ENCODE data around the gene CDK8.

CDK8 gene

GRCh38 chr13:26236296-26236695, 17.6 kb upstream of the CDK8 start:
- Histone ChIP-seq H3K36me3 (replicated peaks; ENCODE audit: low read depth, low read length) (no peaks in the 10 kb centered on the region), H3K4me3 (ENCODE audit: low read length) (no peak overlapping the region), H3K4me2 (ENCODE audit: low read length) (no peak overlapping the region), H3K9me3 (ENCODE audit: insufficient read depth, low read length) (no peaks in the 10 kb centered on the region), H3K79me2 (ENCODE audit: low read length) (no peaks in the 10 kb centered on the region), H2AFZ (ENCODE audit: low read depth, low read length) (no peak overlapping the region), H3K27ac (ENCODE audit: low read length) (no peak overlapping the region), H3K9ac (ENCODE audit: low read length) (no peak overlapping the region), H4K20me1 (ENCODE audit: insufficient read depth, low read length) (no peaks in the 10 kb centered on the region), H3K27me3 (ENCODE audit: low read depth, low read length) (no peaks in the 10 kb centered on the region), H3K4me1 (ENCODE audit: low read length) (peaks cover 7% of the 10 kb centered on the region)
- TF ChIP-seq CTCF (IDR thresholded peaks at IDR 0.05; ENCODE audit: low read depth, low read length) (no peak), EZH2phosphoT487 (IDR thresholded peaks at IDR 0.05; ENCODE audit: low read depth) (no peak)

- Histone ChIP-seq H3K4me2 (ENCODE audit: low read length) (no peak overlapping the region), H3K27me3 (ENCODE audit: low read depth, low read length) (no peaks in the 10 kb centered on the region), H3K9ac (ENCODE audit: low read length) (no peak overlapping the region), H4K20me1 (ENCODE audit: insufficient read depth, low read length) (no peaks in the 10 kb centered on the region), H3K4me1 (ENCODE audit: low read length) (no peaks in the 10 kb centered on the region), H3K4me3 (ENCODE audit: low read length) (no peak overlapping the region), H3K36me3 (replicated peaks; ENCODE audit: low read depth, low read length) (no peaks in the 10 kb centered on the region), H3K9me3 (ENCODE audit: insufficient read depth, low read length) (no peaks in the 10 kb centered on the region), H3K79me2 (ENCODE audit: low read length) (no peaks in the 10 kb centered on the region), H3K27ac (ENCODE audit: low read length) (no peak overlapping the region), H2AFZ (ENCODE audit: low read depth, low read length) (no peak overlapping the region)
- TF ChIP-seq CTCF (IDR thresholded peaks at IDR 0.05; ENCODE audit: low read depth, low read length) (no peak), EZH2phosphoT487 (IDR thresholded peaks at IDR 0.05; ENCODE audit: low read depth) (no peak)
Observed at GRCh38 chr13:26246154-26246553, 7.8 kb upstream of the CDK8 start.

GRCh38 chr13:26247011-26247410, 6.9 kb upstream of the CDK8 start:
- no peak overlapping the region for H3K27ac ChIP-seq (ENCODE audit: low read length)
- H3K4me2 ChIP-seq (ENCODE audit: low read length) = no peak overlapping the region
- H2AFZ ChIP-seq (ENCODE audit: low read depth, low read length) = no peak overlapping the region
- no peak overlapping the region for H3K9ac ChIP-seq (ENCODE audit: low read length)
- no peaks in the 10 kb centered on the region for H3K9me3 ChIP-seq (ENCODE audit: insufficient read depth, low read length)
- no peak overlapping the region for H3K4me3 ChIP-seq (ENCODE audit: low read length)
- no peaks in the 10 kb centered on the region for H3K4me1 ChIP-seq (ENCODE audit: low read length)
- H4K20me1 ChIP-seq (ENCODE audit: insufficient read depth, low read length) = no peaks in the 10 kb centered on the region
- no peaks in the 10 kb centered on the region for H3K36me3 ChIP-seq (replicated peaks; ENCODE audit: low read depth, low read length)
- TF ChIP-seq CTCF (IDR thresholded peaks at IDR 0.05; ENCODE audit: low read depth, low read length) = no peak
- TF ChIP-seq EZH2phosphoT487 (IDR thresholded peaks at IDR 0.05; ENCODE audit: low read depth) = no peak
- H3K27me3 ChIP-seq (ENCODE audit: low read depth, low read length) = no peaks in the 10 kb centered on the region
- no peaks in the 10 kb centered on the region for H3K79me2 ChIP-seq (ENCODE audit: low read length)

- Histone ChIP-seq H3K27me3 (ENCODE audit: low read depth, low read length) (no peaks in the 10 kb centered on the region), H3K9me3 (ENCODE audit: insufficient read depth, low read length) (no peaks in the 10 kb centered on the region), H3K4me1 (ENCODE audit: low read length) (no peaks in the 10 kb centered on the region), H4K20me1 (ENCODE audit: insufficient read depth, low read length) (no peaks in the 10 kb centered on the region), H3K4me3 (ENCODE audit: low read length) (no peak overlapping the region), H3K36me3 (replicated peaks; ENCODE audit: low read depth, low read length) (no peaks in the 10 kb centered on the region), H3K4me2 (ENCODE audit: low read length) (no peak overlapping the region), H3K9ac (ENCODE audit: low read length) (no peak overlapping the region), H2AFZ (ENCODE audit: low read depth, low read length) (0 out of 2 replicates have a peak overlapping the region, but pooled peaks have one; percentile 9), H3K27ac (ENCODE audit: low read length) (no peak overlapping the region), H3K79me2 (ENCODE audit: low read length) (no peaks in the 10 kb centered on the region)
- TF ChIP-seq EZH2phosphoT487 (IDR thresholded peaks at IDR 0.05; ENCODE audit: low read depth) (no peak), CTCF (IDR thresholded peaks at IDR 0.05; ENCODE audit: low read depth, low read length) (no peak)
Observed at GRCh38 chr13:26247608-26248007, 6.3 kb upstream of the CDK8 start.
